ENCODE data around the gene NCAM1.

NCAM1 gene

GRCh38 chr11:113248702-113249490 lies 287.7 kb downstream of the NCAM1 start:
- Mint-ChIP-seq H3K27me3 (ENCODE audit: low read depth) (peaks cover 16% of the 10 kb centered on the region), H3K36me3 (ENCODE audit: low read depth) (no peaks in the 10 kb centered on the region), H3K4me3 (no peak overlapping the region), H3K27ac (no peak overlapping the region), H3K4me1 (ENCODE audit: low read depth) (no peaks in the 10 kb centered on the region), H3K9me3 (no peaks in the 10 kb centered on the region)

- Mint-ChIP-seq H3K9me3 (no peaks in the 10 kb centered on the region), H3K4me3 (no peak overlapping the region), H3K27me3 (ENCODE audit: low read depth) (peaks cover 12% of the 10 kb centered on the region), H3K4me1 (ENCODE audit: low read depth) (no peaks in the 10 kb centered on the region), H3K36me3 (ENCODE audit: low read depth) (no peaks in the 10 kb centered on the region), H3K27ac (no peak overlapping the region)
Observed at GRCh38 chr11:113249491-113249763, 288.2 kb downstream of the NCAM1 start.

- Mint-ChIP-seq H3K9me3 (no peaks in the 10 kb centered on the region), H3K27me3 (ENCODE audit: low read depth) (peaks cover 12% of the 10 kb centered on the region), H3K4me1 (ENCODE audit: low read depth) (no peaks in the 10 kb centered on the region), H3K27ac (no peak overlapping the region), H3K4me3 (no peak overlapping the region), H3K36me3 (ENCODE audit: low read depth) (no peaks in the 10 kb centered on the region)
Observed at GRCh38 chr11:113249786-113250185, 288.6 kb downstream of the NCAM1 start.

GRCh38 chr11:113251281-113251680 lies 290.1 kb downstream of the NCAM1 start:
- H3K9me3 Mint-ChIP-seq, result no peaks in the 10 kb centered on the region
- no peak overlapping the region for H3K27ac Mint-ChIP-seq
- no peaks in the 10 kb centered on the region for H3K4me1 Mint-ChIP-seq (ENCODE audit: low read depth)
- H3K27me3 Mint-ChIP-seq (ENCODE audit: low read depth), result peaks cover 10% of the 10 kb centered on the region
- no peak overlapping the region for H3K4me3 Mint-ChIP-seq
- no peaks in the 10 kb centered on the region for H3K36me3 Mint-ChIP-seq (ENCODE audit: low read depth)

GRCh38 chr11:113253406-113253805 lies 292.2 kb downstream of the NCAM1 start:
- no peaks in the 10 kb centered on the region for H3K4me1 Mint-ChIP-seq (ENCODE audit: low read depth)
- no peaks in the 10 kb centered on the region for H3K9me3 Mint-ChIP-seq
- H3K27me3 Mint-ChIP-seq (ENCODE audit: low read depth), result peaks cover 8% of the 10 kb centered on the region
- H3K4me3 Mint-ChIP-seq, result no peak overlapping the region
- no peak overlapping the region for H3K27ac Mint-ChIP-seq
- H3K36me3 Mint-ChIP-seq (ENCODE audit: low read depth), result no peaks in the 10 kb centered on the region

- Mint-ChIP-seq H3K27me3 (ENCODE audit: low read depth) (peaks cover 8% of the 10 kb centered on the region), H3K4me3 (no peak overlapping the region), H3K36me3 (ENCODE audit: low read depth) (no peaks in the 10 kb centered on the region), H3K9me3 (no peaks in the 10 kb centered on the region), H3K27ac (no peak overlapping the region), H3K4me1 (ENCODE audit: low read depth) (no peaks in the 10 kb centered on the region)
Observed at GRCh38 chr11:113255096-113255495, 293.9 kb downstream of the NCAM1 start.

- no peak overlapping the region for H3K27ac Mint-ChIP-seq
- peaks cover 2% of the 10 kb centered on the region for H3K4me1 Mint-ChIP-seq (ENCODE audit: low read depth)
- H3K9me3 Mint-ChIP-seq, result no peaks in the 10 kb centered on the region
- H3K36me3 Mint-ChIP-seq (ENCODE audit: low read depth), result no peaks in the 10 kb centered on the region
- H3K27me3 Mint-ChIP-seq (ENCODE audit: low read depth), result peaks cover 8% of the 10 kb centered on the region
- H3K4me3 Mint-ChIP-seq, result no peak overlapping the region
Observed at GRCh38 chr11:113255741-113256140, 294.5 kb downstream of the NCAM1 start.

- Mint-ChIP-seq H3K4me1 (ENCODE audit: low read depth) (peaks cover 8% of the 10 kb centered on the region), H3K27me3 (ENCODE audit: low read depth) (peaks cover 8% of the 10 kb centered on the region), H3K9me3 (no peaks in the 10 kb centered on the region), H3K4me3 (no peak overlapping the region), H3K36me3 (ENCODE audit: low read depth) (no peaks in the 10 kb centered on the region), H3K27ac (no peak overlapping the region)
Observed at GRCh38 chr11:113256431-113257202, 295.4 kb downstream of the NCAM1 start.

GRCh38 chr11:113260096-113260425 lies 298.8 kb downstream of the NCAM1 start:
- no peak overlapping the region for H3K27ac Mint-ChIP-seq

GRCh38 chr11:113260541-113260940 lies 299.3 kb downstream of the NCAM1 start:
- Mint-ChIP-seq H3K27me3 (ENCODE audit: low read depth) (no peaks in the 10 kb centered on the region), H3K36me3 (ENCODE audit: low read depth) (no peaks in the 10 kb centered on the region), H3K9me3 (no peaks in the 10 kb centered on the region), H3K27ac (no peak overlapping the region), H3K4me3 (no peak overlapping the region), H3K4me1 (ENCODE audit: low read depth) (peaks cover 15% of the 10 kb centered on the region)

More at GRCh38 chr11:113260096-113260425, 298.8 kb downstream of the NCAM1 start:
- Mint-ChIP-seq H3K4me1 (ENCODE audit: low read depth) (peaks cover 15% of the 10 kb centered on the region), H3K36me3 (ENCODE audit: low read depth) (no peaks in the 10 kb centered on the region), H3K27me3 (ENCODE audit: low read depth) (peaks cover under 1% of the 10 kb centered on the region), H3K9me3 (no peaks in the 10 kb centered on the region), H3K4me3 (no peak overlapping the region)

- Mint-ChIP-seq H3K9me3 (no peaks in the 10 kb centered on the region), H3K27ac (peak overlapping the region; percentile 21), H3K4me1 (ENCODE audit: low read depth) (peaks cover 15% of the 10 kb centered on the region), H3K4me3 (no peak overlapping the region), H3K36me3 (ENCODE audit: low read depth) (no peaks in the 10 kb centered on the region), H3K27me3 (ENCODE audit: low read depth) (peaks cover 3% of the 10 kb centered on the region)
Observed at GRCh38 chr11:113261709-113262475, 300.7 kb downstream of the NCAM1 start.

GRCh38 chr11:113262594-113262993 lies 301.4 kb downstream of the NCAM1 start:
- Mint-ChIP-seq H3K4me3 (no peak overlapping the region), H3K9me3 (no peaks in the 10 kb centered on the region), H3K4me1 (ENCODE audit: low read depth) (peaks cover 15% of the 10 kb centered on the region), H3K27me3 (ENCODE audit: low read depth) (peaks cover 3% of the 10 kb centered on the region), H3K27ac (peak overlapping the region; percentile 21), H3K36me3 (ENCODE audit: low read depth) (no peaks in the 10 kb centered on the region)

GRCh38 chr11:113263458-113264259 lies 302.4 kb downstream of the NCAM1 start:
- no peak overlapping the region for H3K4me3 Mint-ChIP-seq
- peaks cover 15% of the 10 kb centered on the region for H3K4me1 Mint-ChIP-seq (ENCODE audit: low read depth)
- no peak overlapping the region for H3K27ac Mint-ChIP-seq
- no peaks in the 10 kb centered on the region for H3K36me3 Mint-ChIP-seq (ENCODE audit: low read depth)
- H3K9me3 Mint-ChIP-seq, result no peaks in the 10 kb centered on the region
- H3K27me3 Mint-ChIP-seq (ENCODE audit: low read depth), result peaks cover 3% of the 10 kb centered on the region

GRCh38 chr11:113265362-113265761 lies 304.1 kb downstream of the NCAM1 start:
- no peak overlapping the region for H3K27ac Mint-ChIP-seq
- H3K36me3 Mint-ChIP-seq (ENCODE audit: low read depth), result no peaks in the 10 kb centered on the region
- H3K4me1 Mint-ChIP-seq (ENCODE audit: low read depth), result peaks cover 13% of the 10 kb centered on the region
- H3K9me3 Mint-ChIP-seq, result no peaks in the 10 kb centered on the region
- no peak overlapping the region for H3K4me3 Mint-ChIP-seq
- H3K27me3 Mint-ChIP-seq (ENCODE audit: low read depth), result peaks cover 3% of the 10 kb centered on the region
